Kidney tubule cell (primary cell): ENCODE results near the gene TRIM67.
"Not testable (repeated sequence)": the region's sequence is repeated elsewhere in the genome, so short reads cannot be mapped to it uniquely, and the experiment has no call there.

Source experiments
- DNase-seq: peaks from one replicate; pipeline ENCODE4 v3.0.0-alpha.2; 2018; ENCODE audit warnings: low spot score

The TRIM67 gene

DNA sequence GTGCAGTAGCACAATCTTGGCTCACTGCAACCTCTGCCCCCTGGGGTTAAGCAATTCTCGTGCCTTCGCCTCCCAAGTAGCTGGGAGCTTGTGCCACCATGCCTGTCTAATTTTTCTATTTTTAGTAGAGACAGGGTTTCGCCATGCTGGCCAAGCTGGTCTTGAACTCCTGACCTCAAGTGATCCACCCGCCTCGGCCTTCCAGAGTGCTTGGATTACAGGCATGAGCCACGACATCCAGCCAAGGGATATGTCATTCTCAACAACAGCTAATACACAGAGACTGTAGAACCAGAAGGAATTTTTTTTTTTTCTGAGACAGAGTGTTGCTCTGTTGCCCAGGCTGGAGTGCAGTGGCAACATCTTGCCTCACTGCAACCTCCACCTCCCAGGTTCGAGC, 3.7 kb upstream of the TRIM67 start:
- DNase-seq, result not testable (repeated sequence)

DNA sequence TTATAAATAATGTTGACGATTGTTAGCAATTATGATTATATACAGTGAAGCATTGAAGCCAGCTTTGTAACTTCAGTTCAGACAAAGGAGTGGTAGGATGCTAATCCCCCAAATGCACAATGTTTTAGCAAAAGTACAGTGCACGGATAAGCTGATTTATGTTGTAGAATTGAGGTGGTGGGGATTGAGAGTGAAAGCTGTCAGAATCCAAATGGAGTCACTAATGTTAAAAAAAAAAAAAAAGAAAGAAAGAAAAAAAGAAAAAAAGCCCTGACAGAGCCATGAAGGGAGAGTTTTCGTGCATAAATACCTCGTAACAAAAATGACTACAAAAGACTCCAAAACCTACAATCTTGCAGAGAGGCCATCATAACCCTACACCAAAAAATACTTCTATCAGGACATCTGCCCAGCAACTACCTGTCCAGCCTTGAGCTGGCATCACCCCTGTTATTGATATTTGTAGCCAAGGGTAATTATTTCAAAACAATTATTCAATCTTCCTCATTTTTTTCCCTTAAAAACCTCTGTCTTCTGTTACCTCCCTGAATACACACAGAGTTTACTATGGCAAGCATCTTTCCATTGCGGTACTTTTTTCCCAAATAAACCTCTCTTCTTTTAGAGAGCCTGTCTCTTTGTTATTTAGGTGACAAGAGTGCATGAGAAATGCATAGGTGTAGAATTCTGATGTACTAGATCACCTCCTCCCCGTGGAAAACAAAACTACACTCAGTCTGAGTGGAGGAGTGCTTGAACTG, 2.5 kb upstream of the TRIM67 start:
- DNase-seq, result no peak

DNA sequence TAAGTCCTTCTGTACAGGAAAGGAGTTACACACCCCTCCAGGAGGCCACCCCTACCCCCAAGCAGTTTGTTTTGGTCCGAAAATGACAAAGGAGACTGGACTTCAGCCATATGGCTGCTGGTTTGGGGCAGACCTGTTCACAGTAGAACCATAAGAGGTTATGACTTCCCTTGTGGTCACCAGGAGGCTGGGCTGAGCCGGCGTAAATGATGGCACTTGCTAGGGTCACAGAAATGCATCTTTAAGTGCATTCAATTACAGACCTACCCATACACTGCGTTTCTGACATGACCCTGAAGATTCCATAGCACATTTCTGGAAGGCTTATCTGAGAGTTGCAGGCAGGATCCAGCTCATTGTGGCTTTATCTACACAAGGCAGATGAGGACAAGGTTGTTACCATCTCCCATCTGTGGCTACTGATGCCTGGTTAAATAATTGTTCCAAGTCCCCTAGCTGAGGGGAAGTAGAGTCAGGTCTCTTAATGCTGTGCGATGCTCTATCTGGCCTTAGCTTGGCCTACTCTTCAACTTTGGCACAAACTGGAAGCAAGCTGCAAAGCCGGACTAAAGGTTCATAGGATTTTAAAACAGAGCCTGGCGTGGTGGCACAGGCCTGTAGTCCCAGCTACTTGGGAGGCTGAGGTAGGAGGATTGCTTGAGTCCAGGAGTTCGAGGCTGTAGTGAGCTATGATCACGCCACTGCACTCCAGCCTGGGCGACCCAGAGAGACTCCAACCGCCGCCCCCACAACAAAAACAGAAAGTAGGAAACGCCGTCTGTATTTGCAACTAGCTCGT, 1.7 kb upstream of the TRIM67 start:
- no peak for DNase-seq

DNA sequence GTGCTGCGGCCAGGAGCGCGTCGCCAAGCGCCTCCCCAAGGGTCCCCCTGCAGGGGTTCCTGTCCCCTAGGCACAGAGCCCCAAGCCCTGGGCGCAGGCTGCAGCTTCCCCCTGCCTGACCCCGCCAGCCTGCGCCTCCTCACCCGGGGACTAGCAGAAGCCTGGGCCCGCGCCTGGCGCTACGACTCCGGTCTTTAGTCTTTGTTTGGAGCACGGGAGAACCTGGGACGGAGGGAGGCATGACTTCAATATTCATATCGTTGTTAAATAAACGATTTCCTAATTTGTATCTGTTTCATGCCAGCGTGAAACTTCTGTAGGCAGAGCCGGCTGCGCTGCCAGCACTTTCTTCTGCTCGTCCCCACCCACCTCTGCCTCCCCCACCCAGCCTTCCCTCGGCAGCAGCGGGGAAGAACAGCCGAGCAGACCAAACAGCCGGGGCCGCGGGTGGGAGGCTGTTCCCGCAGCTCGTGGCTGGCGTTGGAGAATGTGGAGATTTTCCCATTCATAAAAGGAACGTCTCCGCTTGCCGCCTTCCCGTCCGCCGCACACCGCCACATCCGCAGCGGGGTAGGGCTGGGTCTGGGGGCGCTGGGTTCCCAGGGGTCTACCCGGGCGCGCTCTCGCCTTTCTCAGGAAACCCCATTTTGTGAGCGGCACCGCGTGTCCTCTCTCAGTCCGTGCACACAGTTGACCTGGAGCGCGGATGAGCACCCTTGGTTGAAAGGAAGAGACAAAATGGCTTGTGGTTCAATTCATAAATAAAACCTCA, 777 bp upstream of the TRIM67 start:
- DNase-seq, result no peak

DNA sequence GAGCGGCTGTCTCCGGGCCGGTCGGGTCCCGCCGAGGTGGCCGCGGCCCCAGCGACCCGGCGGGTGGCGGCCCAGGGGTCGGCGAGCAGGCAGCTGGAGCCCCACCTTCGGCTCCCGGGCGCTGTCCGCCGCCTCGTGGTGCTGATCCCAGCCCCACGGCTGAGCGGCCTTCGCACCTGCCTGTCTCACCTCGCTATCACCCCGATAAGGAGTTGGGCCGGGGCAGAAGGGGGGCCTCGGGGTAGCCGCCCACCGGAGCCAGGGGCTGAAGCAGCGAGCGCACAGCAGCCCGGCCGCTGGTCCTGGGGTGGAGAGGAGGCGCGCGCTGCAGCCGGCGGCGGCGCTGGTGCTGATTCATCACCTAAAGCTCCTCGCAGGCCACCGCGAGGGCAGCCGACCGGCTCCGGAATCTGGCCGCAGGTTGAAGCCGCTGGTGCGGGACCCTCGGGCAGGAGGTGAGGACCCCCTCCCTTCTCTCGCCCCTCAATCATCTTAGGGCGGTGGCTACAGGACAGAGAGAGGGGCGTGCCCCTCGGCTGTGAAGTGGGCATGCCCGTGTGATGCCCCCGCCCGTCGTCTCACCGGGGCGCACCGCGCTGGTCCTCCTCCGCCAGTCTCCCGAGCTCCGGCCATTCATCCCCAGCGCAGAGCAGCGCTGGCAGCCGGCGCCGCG, 575 bp downstream of the TRIM67 start:
- DNase-seq, result peak; percentile 71

DNA sequence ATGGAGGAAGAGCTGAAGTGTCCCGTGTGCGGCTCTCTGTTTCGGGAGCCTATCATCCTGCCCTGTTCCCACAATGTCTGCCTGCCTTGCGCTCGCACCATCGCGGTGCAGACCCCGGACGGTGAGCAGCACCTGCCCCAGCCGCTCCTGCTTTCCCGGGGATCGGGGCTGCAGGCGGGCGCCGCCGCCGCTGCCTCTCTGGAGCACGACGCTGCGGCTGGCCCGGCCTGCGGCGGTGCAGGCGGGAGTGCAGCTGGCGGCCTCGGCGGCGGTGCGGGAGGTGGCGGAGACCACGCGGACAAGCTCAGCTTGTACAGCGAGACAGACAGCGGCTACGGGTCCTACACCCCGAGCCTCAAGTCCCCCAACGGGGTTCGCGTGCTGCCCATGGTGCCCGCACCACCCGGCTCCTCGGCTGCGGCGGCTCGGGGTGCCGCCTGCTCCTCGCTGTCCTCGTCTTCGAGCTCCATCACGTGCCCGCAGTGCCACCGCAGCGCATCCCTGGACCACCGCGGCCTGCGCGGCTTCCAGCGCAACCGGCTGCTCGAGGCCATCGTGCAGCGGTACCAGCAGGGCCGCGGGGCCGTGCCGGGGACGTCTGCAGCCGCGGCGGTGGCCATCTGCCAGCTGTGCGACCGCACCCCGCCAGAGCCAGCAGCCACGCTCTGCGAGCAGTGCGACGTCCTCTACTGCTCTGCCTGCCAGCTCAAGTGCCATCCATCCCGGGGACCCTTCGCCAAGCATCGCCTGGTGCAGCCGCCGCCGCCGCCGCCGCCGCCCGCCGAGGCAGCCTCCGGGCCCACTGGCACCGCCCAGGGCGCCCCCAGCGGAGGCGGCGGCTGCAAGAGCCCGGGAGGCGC, 1.3 kb downstream of the TRIM67 start:
- no peak for DNase-seq

DNA sequence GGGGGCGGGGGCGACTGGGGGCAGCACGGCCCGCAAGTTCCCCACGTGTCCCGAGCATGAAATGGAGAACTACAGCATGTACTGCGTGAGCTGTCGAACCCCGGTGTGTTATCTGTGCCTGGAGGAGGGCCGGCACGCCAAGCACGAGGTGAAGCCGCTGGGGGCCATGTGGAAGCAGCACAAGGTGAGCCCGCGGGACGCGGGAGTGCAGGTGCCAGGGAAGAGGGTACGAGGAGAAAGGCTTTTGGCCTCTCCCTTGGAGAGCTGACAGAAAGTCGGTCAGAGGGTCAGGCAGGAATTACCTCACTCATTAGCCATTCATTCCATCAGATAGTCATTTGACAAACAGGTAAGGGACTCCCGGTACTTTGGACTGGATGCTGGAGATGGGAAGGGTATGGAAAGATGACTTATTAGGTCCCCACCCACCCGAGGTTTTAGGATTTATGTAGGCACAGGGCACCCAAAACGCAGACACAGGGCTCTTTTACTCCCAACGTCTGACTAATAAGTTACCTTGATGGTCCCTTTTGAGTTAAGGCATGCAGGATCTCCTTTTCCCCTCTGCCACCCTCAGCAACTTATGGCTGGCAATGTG, 2.1 kb downstream of the TRIM67 start:
- no peak for DNase-seq

DNA sequence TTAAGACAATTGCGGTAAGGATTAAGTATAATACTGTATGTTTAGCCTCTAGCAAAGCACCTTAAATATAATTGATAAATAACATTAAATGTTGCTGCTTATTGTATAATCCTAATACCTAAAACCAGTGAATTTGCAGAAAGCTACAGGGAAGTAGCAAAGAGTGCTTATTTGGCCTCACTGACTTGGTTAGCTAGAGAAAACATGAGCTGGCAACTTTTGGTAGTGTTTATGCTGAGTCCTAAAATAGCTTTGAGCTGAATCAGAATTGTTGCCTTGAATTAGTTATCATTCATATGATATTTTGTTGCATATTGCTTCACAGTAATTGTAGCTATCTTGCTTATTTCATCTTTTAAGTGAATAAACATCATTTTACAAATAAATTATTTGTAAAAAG, 3.5 kb downstream of the TRIM67 start:
- peak; percentile 24 for DNase-seq

DNA sequence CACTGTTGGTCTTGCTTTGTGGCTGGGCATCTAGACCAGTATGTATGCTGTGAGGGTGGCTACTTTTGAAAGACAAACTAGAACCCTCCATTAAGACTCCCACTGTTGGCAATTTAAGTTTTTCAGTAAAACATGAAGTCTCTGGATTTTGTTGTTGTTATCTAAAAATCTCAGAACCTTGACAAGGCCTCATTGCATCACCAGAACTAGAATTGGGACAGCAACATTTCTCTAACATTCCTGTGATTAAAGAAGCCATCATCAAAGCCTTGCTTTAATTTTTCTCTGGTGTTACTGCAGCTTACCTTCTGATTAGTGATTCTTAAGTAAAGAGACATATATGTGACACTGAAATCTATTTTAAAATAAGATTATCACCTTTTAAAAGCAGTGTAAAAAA, 4.5 kb downstream of the TRIM67 start:
- DNase-seq, result no peak

DNA sequence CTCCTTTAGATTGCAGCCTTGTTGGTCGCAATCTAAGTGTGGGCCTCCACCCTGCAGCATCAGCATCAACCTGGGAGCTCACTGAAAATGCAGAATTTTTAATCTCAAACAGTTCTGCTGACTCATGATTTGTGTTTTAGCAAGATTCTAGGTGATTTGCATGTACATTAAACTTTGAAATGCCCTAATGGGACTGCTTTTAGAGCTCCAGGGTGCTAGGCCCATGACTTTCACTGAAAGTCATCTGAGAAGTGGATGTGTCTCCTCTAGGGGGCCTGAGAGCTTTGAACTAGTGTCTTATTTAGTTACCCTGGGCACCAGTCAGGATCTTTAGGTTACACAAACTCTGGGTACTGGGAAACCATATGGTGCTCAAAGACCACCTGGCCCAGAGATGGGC, 9.0 kb downstream of the TRIM67 start:
- DNase-seq, result no peak

DNA sequence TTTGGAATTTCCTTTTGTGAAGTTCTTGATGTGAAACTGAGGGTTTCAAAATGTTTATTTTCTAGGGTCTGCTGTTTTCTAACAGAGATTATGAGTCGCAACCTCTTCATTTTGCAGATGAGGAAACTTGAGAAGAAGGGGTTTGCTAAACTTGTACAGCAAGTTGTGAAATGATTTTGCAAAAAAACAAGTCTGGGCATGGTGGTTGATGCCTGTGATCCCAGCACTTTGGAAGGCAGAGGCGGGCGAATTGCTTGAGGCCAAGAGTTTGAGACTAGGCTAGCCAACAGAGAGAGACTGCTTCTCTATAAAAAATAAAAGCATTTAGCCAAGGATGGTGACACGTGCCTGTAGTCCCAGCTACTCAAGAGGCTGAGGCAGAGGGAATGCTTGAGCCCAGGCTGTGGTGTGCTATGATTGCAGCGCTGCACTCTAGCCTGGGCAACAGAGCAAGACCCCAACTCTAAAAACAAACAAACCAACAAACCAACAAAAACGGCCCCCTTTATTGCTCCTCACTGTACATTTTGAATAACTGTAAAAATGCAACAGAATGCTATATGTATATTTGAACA, 9.9 kb downstream of the TRIM67 start:
- no peak for DNase-seq

DNA sequence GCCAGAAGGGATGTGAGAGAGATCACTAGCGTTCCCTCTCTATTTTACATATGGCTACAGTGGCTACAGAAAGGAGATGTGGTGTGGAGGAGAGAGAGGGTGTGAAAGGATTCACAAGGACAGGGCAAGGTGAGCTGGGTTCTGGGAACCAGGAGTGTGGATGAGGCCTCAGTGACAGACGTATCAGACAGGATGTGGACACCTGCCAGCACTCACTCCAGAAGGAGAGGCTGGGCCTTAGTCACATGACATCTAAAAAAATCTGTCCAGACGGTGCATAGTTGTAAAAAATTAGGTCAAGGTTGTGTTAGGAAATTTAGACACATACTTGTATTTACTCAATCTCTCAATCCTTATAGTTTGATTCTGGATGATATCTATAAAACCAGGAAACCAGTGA, 10.6 kb downstream of the TRIM67 start:
- DNase-seq, result no peak

DNA sequence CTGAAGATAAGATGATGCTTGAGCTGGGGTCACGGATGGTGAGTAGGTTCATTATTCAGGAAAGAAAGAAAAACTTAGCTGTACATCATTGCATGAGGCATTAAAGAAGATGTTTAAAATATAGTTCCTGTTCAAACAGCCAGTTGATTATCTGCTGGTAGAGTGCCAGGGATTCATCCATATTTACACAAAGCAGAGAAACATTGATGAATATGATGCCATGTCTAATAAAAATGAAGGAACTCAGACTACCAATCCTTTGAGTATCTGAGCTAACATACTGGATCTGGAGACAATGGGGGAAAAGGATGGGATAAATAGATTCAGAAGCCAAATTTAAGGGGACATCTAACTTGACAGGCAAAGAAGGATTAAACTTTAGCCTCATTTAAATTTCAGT, 14.6 kb downstream of the TRIM67 start:
- no peak for DNase-seq

DNA sequence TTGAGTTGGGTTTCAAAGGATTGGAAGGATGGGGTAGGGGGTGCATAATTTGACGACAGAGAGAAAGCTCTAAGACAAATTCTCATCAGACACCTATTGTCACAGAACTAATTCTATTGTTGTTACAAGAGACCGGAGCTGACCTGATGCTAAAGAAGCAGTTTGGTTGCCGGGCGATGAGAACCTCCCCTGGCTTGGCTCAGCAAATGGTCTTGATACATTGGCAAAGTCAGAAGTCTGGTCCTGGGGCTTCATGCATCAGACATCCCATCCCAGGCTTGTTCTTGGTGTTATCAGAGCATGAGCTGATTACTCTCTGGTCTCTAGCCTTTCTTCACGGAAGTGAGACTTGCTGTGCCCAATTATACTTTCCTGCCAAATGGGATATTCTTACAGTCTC, 15.4 kb downstream of the TRIM67 start:
- no peak for DNase-seq

DNA sequence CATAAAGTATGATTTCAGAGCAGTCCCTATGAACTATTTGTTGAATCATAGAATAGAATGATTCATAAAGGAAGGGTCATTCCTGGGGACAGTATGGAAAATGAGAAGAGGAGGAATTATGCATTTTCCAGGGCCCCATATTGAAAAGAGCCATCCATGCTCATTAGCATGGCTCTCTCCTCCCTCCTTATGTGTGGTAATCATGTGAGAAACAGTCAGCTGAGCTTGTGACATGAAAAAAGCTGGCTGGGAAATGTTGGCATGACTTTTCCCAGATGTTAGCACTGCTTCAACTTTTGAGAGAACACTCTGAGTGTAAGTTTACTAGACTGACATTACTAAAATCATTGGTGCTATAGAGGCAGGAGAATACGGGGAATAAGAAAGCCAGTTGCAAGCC, 16.1 kb downstream of the TRIM67 start:
- no peak for DNase-seq

DNA sequence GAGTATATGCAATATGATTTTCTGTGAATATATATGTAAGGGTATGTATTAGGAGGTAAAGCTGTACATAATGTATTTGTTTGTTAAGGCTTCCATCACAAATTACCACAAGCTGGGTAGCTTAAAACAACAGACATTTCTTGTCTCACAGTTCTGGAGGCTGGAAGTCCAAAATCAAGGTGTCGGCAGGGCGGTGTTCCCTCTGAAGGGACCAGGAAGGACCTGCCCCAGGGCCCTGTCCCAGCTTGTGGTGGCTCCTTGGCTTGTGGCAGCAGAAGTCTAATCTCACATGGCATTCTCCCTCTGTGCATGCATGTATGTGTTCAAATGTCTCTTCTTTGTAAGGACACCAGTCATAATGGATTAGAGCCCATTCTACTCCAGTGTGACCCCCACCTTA, 17.1 kb downstream of the TRIM67 start:
- DNase-seq, result no peak

DNA sequence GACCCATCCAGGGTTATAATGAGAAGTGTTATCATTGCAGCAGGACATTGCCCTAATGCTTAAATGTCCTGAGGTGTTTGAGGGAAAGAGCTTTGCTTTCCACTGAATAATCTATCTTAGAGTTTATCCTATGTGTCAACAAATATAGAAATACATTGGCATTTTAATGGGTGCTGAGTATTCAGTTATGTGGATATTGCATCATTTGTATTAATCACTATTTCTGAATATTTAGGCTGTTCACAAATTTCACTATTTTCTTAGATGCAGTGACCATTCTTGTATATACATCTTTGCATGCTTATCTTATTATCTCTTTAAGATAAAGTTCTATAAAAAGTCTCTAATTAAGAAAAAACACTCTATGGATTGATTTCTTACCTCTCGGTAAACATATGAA, 18.2 kb downstream of the TRIM67 start:
- no peak for DNase-seq

DNA sequence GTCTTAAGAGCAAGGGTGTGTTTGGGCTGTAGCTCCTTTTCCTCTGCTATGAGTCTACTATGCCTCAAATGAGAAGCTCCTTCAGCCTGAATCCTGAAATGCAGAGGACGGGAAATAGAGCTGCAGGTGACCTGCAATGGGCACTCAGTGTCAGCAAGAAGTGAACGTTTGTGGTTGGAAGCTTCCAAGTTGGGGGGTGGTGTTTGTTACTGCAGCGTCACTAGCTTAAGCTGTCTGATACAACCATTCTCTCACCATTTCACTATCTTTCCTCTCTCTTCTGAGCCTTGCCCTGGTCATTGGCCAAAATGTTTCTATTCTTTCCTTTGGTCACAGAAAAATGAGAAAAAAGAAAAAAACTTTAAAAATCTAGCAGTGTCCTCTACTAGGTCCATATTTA, 19.4 kb downstream of the TRIM67 start:
- no peak for DNase-seq

DNA sequence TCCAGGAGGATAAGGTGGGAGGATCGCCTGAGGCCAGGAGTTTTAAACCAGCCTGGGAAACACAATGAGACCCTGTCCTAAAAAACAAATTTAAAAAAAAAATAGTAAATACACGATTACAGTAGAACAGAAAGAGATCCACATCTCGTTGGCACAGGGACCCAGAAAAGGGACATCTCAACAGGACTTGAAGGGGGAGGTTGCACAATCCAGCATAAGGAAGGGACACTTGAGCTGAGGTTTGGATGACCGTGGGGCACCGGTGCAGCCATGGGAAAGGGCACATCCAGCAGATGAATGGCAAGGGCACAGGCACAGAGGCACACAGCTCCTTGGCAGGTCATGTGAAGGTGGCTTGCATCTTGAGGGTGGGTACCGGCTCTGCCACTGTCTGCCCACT, 20.5 kb downstream of the TRIM67 start:
- no peak for DNase-seq
